Loucy (cell line): Measurements from ENCODE around the gene MAGOHB.

Experiments used
- H2AFZ ChIP-seq: fragments of 200-600 bp; sonication (generic); 2 replicates; pipeline ENCODE4 v1.6.0; 2016; ENCODE audit warnings: antibody characterized with exemption, mild to moderate bottlenecking, low read length, moderate library complexity
- H3F3A ChIP-seq: fragments of 200-600 bp; 2 replicates; pipeline ENCODE4 v1.6.0; 2016; ENCODE audit warnings: antibody characterized with exemption, low read depth, mild to moderate bottlenecking
- H3K27me3 ChIP-seq: fragments of 200-600 bp; sonication (generic); 2 replicates; pipeline ENCODE4 v1.6.1; 2014; ENCODE audit warnings: low read length, mild to moderate bottlenecking; ENCODE audit not compliant: insufficient read depth, poor library complexity, severe bottlenecking
- H3K36me3 ChIP-seq: fragments of 200-600 bp; sonication (generic); 2 replicates; pipeline ENCODE4 v1.6.1; 2016; ENCODE audit warnings: low read length; ENCODE audit not compliant: insufficient read depth
- H3K4me1 ChIP-seq: fragments of 200-600 bp; sonication (generic); 2 replicates; pipeline ENCODE4 v1.5.1; 2014; ENCODE audit warnings: low read length, mild to moderate bottlenecking; ENCODE audit not compliant: insufficient read depth, poor library complexity, severe bottlenecking
- H3K4me2 ChIP-seq: fragments of 200-600 bp; sonication (generic); 2 replicates; pipeline ENCODE4 v1.6.0; 2014; ENCODE audit warnings: antibody characterized with exemption, low read length, low read depth, mild to moderate bottlenecking; ENCODE audit not compliant: poor library complexity, severe bottlenecking
- H3K4me3 ChIP-seq: fragments of 200-600 bp; sonication (generic); 2 replicates; pipeline ENCODE4 v1.5.1; 2014; ENCODE audit warnings: low read length, mild to moderate bottlenecking, mixed read lengths; ENCODE audit not compliant: poor library complexity, severe bottlenecking
- H3K79me2 ChIP-seq: fragments of 200-600 bp; sonication (generic); 2 replicates; pipeline ENCODE4 v1.6.1; 2014; ENCODE audit warnings: low read length; ENCODE audit not compliant: insufficient read depth
- H3K9ac ChIP-seq: fragments of 200-600 bp; sonication (generic); 2 replicates; pipeline ENCODE4 v1.6.0; 2014; ENCODE audit warnings: mild to moderate bottlenecking, low read depth, low read length, moderate library complexity; ENCODE audit not compliant: poor library complexity, severe bottlenecking
- H3K9me2 ChIP-seq: fragments of 200-600 bp; sonication (generic); replicated peaks from 2 replicates; pipeline ENCODE4 v1.6.1; 2016; ENCODE audit warnings: low read depth, low read length, mixed read lengths
- H3K9me3 ChIP-seq: fragments of 200-600 bp; sonication (generic); 2 replicates; pipeline ENCODE4 v1.6.1; 2014; ENCODE audit warnings: mild to moderate bottlenecking, antibody characterized with exemption, low read length, low read depth; ENCODE audit not compliant: insufficient read depth
- H4K20me1 ChIP-seq: fragments of 200-600 bp; sonication (generic); 2 replicates; pipeline ENCODE4 v1.6.0; 2014; ENCODE audit warnings: antibody characterized with exemption, low read length, mild to moderate bottlenecking; ENCODE audit not compliant: insufficient read depth, poor library complexity, severe bottlenecking
- EZH2phosphoT487 ChIP-seq: fragments of 200-600 bp; IDR thresholded peaks from 2 replicates; pipeline ENCODE4 v1.6.1; 2018; ENCODE audit warnings: antibody characterized with exemption, mild to moderate bottlenecking, moderate library complexity, borderline replicate concordance
- TF ChIP-seq, protein P1 (sequence below): fragments of 200-600 bp; sonication (generic); conservative IDR thresholded peaks from 2 replicates; pipeline ENCODE4 v1.5.1; 2014; ENCODE audit warnings: mild to moderate bottlenecking, antibody characterized with exemption, low read length

The MAGOHB gene

DNA sequence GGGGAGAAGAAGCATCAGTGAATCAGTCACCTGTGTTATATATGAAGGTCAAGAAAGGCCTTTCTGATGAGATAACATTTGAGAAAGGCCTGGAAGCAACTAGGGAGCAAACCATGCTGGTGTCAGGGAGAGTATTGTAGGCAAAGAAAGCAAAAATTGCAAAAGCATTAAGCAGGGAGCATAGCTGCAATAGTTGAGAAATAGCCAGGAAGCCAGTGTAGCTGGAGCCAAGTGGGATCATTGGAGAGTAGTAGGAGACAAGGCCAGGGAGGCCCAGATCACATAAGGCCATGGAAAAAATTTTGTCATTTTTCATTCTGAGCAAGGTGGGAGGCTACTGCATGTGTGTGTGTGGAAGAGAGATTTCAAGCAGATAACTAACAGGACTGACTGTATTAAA, 18.8 kb upstream of the MAGOHB start:
- H3K79me2 ChIP-seq, result no peaks in the 10 kb centered on the region
- no peaks in the 10 kb centered on the region for H3F3A ChIP-seq
- no peaks in the 10 kb centered on the region for H4K20me1 ChIP-seq
- H3K9me2 ChIP-seq, result no peaks in the 10 kb centered on the region
- no peak overlapping the region for H3K4me2 ChIP-seq
- no peak overlapping the region for H3K9ac ChIP-seq
- no peak overlapping the region for H2AFZ ChIP-seq
- no peak overlapping the region for H3K4me3 ChIP-seq
- H3K36me3 ChIP-seq, result peaks cover 11% of the 10 kb centered on the region; the same call in 1 of the 2 replicates
- H3K27me3 ChIP-seq, result no peaks in the 10 kb centered on the region
- H3K9me3 ChIP-seq, result no peaks in the 10 kb centered on the region
- no peak for TF ChIP-seq EZH2phosphoT487
- TF ChIP-seq, protein P1, sequence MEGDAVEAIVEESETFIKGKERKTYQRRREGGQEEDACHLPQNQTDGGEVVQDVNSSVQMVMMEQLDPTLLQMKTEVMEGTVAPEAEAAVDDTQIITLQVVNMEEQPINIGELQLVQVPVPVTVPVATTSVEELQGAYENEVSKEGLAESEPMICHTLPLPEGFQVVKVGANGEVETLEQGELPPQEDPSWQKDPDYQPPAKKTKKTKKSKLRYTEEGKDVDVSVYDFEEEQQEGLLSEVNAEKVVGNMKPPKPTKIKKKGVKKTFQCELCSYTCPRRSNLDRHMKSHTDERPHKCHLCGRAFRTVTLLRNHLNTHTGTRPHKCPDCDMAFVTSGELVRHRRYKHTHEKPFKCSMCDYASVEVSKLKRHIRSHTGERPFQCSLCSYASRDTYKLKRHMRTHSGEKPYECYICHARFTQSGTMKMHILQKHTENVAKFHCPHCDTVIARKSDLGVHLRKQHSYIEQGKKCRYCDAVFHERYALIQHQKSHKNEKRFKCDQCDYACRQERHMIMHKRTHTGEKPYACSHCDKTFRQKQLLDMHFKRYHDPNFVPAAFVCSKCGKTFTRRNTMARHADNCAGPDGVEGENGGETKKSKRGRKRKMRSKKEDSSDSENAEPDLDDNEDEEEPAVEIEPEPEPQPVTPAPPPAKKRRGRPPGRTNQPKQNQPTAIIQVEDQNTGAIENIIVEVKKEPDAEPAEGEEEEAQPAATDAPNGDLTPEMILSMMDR, result no peak
- H3K4me1 ChIP-seq, result no peaks in the 10 kb centered on the region

DNA sequence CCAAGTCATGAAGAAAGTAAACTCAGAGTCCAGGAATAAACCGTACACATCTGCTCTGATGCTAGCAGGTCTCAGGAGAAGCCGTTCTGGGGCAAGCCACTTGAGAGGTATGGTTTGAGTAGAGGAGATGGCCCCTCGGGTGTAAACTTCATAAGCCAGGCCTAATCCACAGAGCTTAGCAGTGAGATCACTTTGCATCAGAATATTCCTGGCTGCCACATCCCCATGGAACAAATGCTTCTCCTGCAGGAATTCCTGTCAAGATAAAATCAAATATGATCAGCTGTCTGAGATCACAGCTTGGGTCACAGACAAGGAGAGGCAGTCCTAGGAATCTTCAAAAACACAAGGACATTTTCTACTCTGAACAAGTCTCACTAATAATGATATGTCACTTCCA, 11.2 kb upstream of the MAGOHB start:
- H3K4me1 ChIP-seq, result no peaks in the 10 kb centered on the region
- no peaks in the 10 kb centered on the region for H3F3A ChIP-seq
- H3K9me2 ChIP-seq, result no peaks in the 10 kb centered on the region
- H3K36me3 ChIP-seq, result peaks cover 29% of the 10 kb centered on the region; the same call in 1 of the 2 replicates
- no peaks in the 10 kb centered on the region for H3K79me2 ChIP-seq
- no peak for TF ChIP-seq EZH2phosphoT487
- TF ChIP-seq, protein P1, result no peak
- no peak overlapping the region for H3K9ac ChIP-seq
- no peaks in the 10 kb centered on the region for H4K20me1 ChIP-seq
- no peak overlapping the region for H2AFZ ChIP-seq
- no peaks in the 10 kb centered on the region for H3K9me3 ChIP-seq
- H3K4me3 ChIP-seq, result no peak overlapping the region
- no peak overlapping the region for H3K4me2 ChIP-seq
- H3K27me3 ChIP-seq, result no peaks in the 10 kb centered on the region

- no peak overlapping the region for H3K4me2 ChIP-seq
Observed at GRCh38 chr12:10623131-10623530, 9.7 kb upstream of the MAGOHB start.

More at GRCh38 chr12:10623131-10623530, 9.7 kb upstream of the MAGOHB start:
- Histone ChIP-seq H3K4me3 (no peak overlapping the region), H3F3A (no peaks in the 10 kb centered on the region), H3K27me3 (no peaks in the 10 kb centered on the region), H3K9me3 (no peaks in the 10 kb centered on the region), H4K20me1 (no peaks in the 10 kb centered on the region), H3K4me1 (no peaks in the 10 kb centered on the region), H3K9me2 (no peaks in the 10 kb centered on the region), H3K79me2 (no peaks in the 10 kb centered on the region), H3K9ac (no peak overlapping the region), H3K36me3 (peaks cover 24% of the 10 kb centered on the region; the same call in 1 of the 2 replicates), H2AFZ (no peak overlapping the region)
- TF ChIP-seq EZH2phosphoT487, result no peak
- TF ChIP-seq, protein P1, result no peak
